Small intestine (tissue), 7 donors: ENCODE measurements around the gene HTRA3. TPM values are rescaled to one million over a fixed set of nuclear protein-coding genes. Genes with fewer than 3 reads are reported as not detected.

ENCODE experiments used
- DNase-seq, 2 donors: peaks; one replicate each; pipeline versions ENCODE4 v3.0.0 to v3.0.0-alpha.2; 2013
- FAIRE-seq: peaks from 2 replicates; lab custom pipeline; 2012; peaks lifted over from hg19 to GRCh38; lab: Jason Lieb, UNC
- H3K27ac ChIP-seq, 3 donors: one replicate each; pipeline ENCODE4 v1.5.1; 2013; ENCODE audit warnings: low read length in 2 of 3, mild to moderate bottlenecking in 2 of 3, control low read depth in 1 of 3, inconsistent platforms in 1 of 3, low read depth in 1 of 3, moderate library complexity in 1 of 3
- H3K27me3 ChIP-seq, 3 donors: one replicate each; pipeline ENCODE4 v1.6.1; 2013; ENCODE audit warnings: low read length in 3 of 3, inconsistent platforms in 1 of 3; ENCODE audit not compliant: control insufficient read depth in 3 of 3, insufficient read depth in 3 of 3
- H3K36me3 ChIP-seq, 3 donors: one replicate each; pipeline ENCODE4 v1.6.1; 2013; ENCODE audit warnings: low read length in 3 of 3, inconsistent platforms in 1 of 3, low read depth in 1 of 3, mild to moderate bottlenecking in 1 of 3, moderate library complexity in 1 of 3; ENCODE audit not compliant: control insufficient read depth in 3 of 3, insufficient read depth in 2 of 3
- H3K4me1 ChIP-seq, 3 donors: one replicate each; pipeline ENCODE4 v1.6.1; 2013; ENCODE audit warnings: low read length in 2 of 3, inconsistent platforms in 1 of 3, low read depth in 1 of 3, mild to moderate bottlenecking in 1 of 3, moderate library complexity in 1 of 3; ENCODE audit not compliant: control insufficient read depth in 3 of 3, insufficient read depth in 2 of 3
- H3K4me3 ChIP-seq, 3 donors: one replicate each; pipeline ENCODE4 v1.5.1; 2013; ENCODE audit warnings: low read length in 3 of 3, control low read depth in 1 of 3, inconsistent platforms in 1 of 3, low read depth in 1 of 3, mild to moderate bottlenecking in 1 of 3, moderate library complexity in 1 of 3
- H3K9me3 ChIP-seq, 2 donors: one replicate each; pipeline ENCODE4 v1.6.1; 2013; ENCODE audit warnings: low read depth in 1 of 2, low read length in 1 of 2; ENCODE audit not compliant: control insufficient read depth in 2 of 2, insufficient read depth in 1 of 2
- WGBS, 3 donors: extraction: QIAGEN DNeasy Blood & Tissue Kit; methylation state at CpG; one replicate each; pipeline ENCODE4 v1.1.7; 2013; 5-methylcytosine and 5-hydroxymethylcytosine counted together
- polyA plus RNA-seq, 4 donors: library from polyadenylated mRNA; stranded (reverse) in 3 of 4; unstranded in 1 of 4; fragments of 200-250 nt in 3 of 4; fragments of 120-200 nt in 1 of 4; gene quantifications; one replicate each; pipeline versions ENCODE4 v1.2.1 to v1.2.3, GENCODE V29; 2013
- donor health status: healthy with polysubstance abuse.
- donor health status: control.
- donor health status: control.
- donor health status: Bipolar disorder and iron deficiency.
- donor health status: healthy.

Gene HTRA3
- polyA plus RNA-seq, 4 donors, result 0.67 to 13.2 (median 6.1) TPM

DNA sequence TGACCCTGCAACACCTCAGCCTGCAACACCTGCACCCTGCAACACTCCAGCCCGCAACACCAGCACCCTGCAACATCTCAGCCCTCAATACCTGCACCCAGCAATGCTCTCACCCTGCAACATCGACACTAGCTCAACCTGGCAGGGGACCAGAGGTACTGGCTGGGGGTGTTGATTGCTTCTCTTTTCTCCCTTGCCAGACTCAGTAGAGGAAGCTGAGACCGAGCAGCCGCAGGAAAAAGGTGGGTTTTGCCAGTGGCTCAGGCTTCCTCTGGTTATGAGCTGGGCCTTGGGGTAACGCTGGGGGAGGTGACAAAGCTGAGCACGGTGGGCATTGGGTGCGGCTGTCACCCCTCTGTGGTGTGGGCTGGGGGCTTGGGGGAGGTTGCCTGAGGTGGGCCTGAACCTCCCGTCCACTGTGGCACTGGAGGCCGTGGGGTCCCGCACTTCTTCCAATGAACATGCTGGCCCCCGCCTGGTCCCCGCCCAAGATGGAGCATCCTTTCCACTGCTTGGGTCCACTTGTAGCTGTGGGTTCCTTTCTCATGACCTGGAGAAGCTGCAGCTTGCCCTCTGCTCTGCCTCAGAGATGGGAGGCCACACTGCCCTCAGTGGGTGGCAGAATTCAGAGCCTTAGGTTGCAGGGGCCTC is 44.5 kb upstream of the HTRA3 start:
- no peaks in the 10 kb centered on the region for H3K27me3 ChIP-seq
- no peak overlapping the region for H3K27ac ChIP-seq
- FAIRE-seq (no peak), DNase-seq (no peak)
- no peak overlapping the region for H3K4me3 ChIP-seq
- WGBS, 3 donors, result 68 to 92% (median 78%) methylated on average over 12 of the region's 12 CpGs
- peaks cover 0 to 77% (median 0%) of the 10 kb centered on the region in 3 donors for H3K36me3 ChIP-seq
- H3K9me3 ChIP-seq, result peaks cover 0 to 3% of the 10 kb centered on the region in 2 donors
- H3K4me1 ChIP-seq, result peaks cover 0 to 6% (median 0%) of the 10 kb centered on the region in 3 donors

DNA sequence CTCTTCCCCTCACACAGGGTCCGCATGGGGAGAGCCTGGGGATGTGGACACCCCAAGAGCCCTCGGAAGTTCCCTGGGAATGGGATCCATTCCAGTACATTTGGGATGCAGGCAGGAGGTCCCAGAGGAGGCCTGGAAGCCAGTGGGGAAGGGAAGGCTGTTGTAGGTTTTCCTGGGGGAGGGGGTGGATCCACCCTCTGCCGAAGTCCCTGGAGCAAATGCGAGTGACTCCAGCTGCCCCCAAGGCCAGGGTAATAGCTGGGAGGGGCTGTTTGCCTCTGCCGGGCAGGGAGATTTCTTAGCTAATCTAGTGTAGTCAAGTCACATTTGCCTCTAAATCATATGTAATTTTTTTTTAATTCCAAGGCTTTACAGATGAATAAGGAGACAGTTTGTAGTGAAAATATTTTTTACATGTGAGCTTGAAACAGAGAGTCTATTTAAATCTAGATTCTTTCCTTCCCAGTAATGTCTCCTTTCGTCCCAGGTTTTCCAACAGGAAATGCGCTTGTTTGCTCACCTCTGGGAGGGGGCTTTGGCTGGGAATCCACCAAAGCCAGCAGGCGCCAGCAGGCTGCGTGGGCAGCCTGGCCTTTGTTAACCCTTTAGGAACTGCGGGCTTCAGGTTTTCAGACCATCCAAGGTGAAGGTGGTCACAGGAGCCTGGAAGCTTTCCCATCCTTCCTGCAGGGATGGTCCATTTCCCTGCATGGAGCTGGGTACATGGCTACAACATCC is 43.7 kb upstream of the HTRA3 start:
- H3K9me3 ChIP-seq, result peaks cover 0 to 3% of the 10 kb centered on the region in 2 donors
- FAIRE-seq, result no peak
- no peak for DNase-seq
- H3K4me1 ChIP-seq, result peaks cover 0 to 6% (median 0%) of the 10 kb centered on the region in 3 donors
- H3K4me3 ChIP-seq, result no peak overlapping the region
- no peak overlapping the region for H3K27ac ChIP-seq
- peaks cover 0 to 69% (median 0%) of the 10 kb centered on the region in 3 donors for H3K36me3 ChIP-seq
- H3K27me3 ChIP-seq, result no peaks in the 10 kb centered on the region
- WGBS, 3 donors, result 59 to 64% (median 64%) methylated on average over 10 of the region's 10 CpGs

DNA sequence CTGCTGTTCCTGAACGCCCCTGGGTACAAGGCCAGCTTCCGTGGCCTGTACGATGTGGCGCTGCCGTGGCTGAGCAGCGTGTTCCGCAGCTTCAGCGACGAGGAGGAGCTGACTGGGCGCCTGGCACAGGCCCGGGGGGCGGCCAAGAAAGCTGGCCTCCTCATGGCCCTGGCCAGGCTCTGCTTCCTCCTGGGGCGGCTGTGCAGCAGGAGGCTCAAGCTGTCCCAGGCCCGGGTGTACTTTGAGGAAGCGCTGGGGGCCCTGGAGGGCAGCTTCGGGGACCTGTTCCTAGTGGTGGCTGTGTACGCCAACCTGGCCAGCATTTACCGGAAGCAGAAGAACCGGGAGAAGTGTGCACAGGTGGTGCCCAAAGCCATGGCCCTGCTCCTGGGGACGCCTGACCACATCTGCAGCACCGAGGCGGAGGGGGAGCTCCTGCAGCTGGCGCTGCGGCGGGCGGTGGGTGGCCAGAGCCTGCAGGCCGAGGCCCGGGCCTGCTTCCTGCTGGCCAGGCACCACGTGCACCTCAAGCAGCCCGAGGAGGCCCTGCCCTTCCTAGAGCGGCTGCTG is 42.3 kb upstream of the HTRA3 start:
- no peak overlapping the region for H3K4me3 ChIP-seq
- no peak overlapping the region for H3K27ac ChIP-seq
- peaks cover 0 to 73% (median 0%) of the 10 kb centered on the region in 3 donors for H3K36me3 ChIP-seq
- H3K27me3 ChIP-seq, result no peaks in the 10 kb centered on the region
- FAIRE-seq, result no peak
- H3K4me1 ChIP-seq, result peaks cover 0 to 6% (median 0%) of the 10 kb centered on the region in 3 donors
- no peak for DNase-seq
- H3K9me3 ChIP-seq, result no peaks in the 10 kb centered on the region
- WGBS, 3 donors, result 81 to 94% (median 88%) methylated on average over 25 to 31 of the region's 31 CpGs

DNA sequence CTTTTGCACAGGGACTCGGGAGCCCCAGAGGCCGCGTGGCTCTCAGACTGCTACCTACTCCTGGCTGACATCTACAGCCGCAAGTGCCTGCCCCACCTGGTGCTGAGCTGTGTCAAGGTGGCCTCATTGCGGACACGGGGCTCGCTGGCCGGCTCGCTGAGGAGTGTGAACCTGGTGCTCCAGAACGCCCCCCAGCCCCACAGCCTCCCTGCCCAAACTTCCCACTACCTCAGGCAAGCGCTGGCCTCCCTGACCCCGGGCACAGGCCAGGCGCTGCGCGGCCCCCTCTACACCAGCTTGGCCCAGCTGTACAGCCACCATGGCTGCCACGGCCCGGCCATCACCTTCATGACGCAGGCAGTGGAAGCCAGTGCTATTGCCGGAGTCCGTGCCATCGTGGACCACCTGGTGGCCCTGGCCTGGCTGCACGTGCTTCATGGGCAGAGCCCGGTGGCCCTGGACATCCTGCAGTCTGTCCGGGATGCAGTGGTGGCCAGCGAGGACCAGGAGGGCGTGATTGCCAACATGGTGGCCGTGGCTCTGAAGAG is 41.7 kb upstream of the HTRA3 start:
- 90 to 95% (median 93%) methylated on average over 24 to 27 of the region's 27 CpGs for WGBS, 3 donors
- Histone ChIP-seq H3K36me3 (peaks cover 0 to 76% (median 0%) of the 10 kb centered on the region in 3 donors), H3K4me3 (no peak overlapping the region), H3K9me3 (no peaks in the 10 kb centered on the region), H3K27me3 (no peaks in the 10 kb centered on the region), H3K4me1 (peaks cover 0 to 6% (median 0%) of the 10 kb centered on the region in 3 donors), H3K27ac (peak overlapping the region in 1 of 3 donors; percentile 68)
- no peak for FAIRE-seq
- no peak for DNase-seq

DNA sequence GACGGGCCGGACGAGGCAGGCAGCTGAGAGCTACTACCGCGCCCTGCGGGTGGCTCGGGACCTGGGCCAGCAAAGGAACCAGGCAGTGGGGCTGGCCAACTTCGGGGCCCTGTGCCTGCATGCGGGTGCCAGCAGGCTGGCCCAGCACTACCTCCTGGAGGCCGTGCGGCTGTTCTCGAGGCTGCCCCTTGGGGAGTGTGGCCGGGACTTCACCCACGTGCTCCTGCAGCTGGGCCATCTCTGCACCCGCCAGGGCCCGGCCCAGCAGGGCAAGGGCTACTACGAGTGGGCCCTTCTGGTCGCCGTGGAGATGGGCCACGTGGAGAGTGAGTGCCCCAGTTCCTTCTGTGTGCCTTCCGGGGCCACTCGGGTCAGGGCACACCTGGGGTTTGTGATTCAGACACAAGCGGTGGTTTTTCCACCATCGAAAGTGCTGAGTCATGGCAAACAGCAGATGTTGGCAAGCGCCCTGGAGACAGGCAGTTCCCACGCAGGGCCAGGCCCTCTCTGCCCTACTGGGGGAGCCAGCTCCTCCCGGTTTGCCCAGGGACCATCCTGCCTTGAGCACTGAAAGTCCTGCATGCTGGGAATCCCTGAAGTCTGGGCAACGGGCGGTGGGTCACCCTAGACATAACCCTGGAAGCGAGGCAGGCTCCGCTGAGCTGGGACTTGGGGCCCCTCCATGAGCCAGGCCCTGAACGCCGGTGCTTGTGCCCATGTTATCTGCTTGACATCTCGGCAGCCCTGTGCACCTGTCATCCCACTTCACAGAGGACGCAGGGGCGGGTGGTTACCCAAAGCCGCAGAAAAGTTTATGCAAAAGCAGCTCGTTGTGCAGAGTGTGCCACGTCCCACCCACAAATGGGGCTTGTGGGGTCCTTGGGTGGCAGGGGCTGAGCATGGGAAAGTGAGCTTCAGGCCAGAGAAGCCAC is 41.0 kb upstream of the HTRA3 start:
- WGBS, 3 donors, result 40 to 49% (median 44%) methylated on average over 38 to 39 of the region's 39 CpGs
- peak; percentile 46 to 50 for DNase-seq
- Histone ChIP-seq H3K36me3 (peaks cover 0 to 74% (median 0%) of the 10 kb centered on the region in 3 donors), H3K4me3 (no peak overlapping the region), H3K4me1 (peaks cover 0 to 6% (median 0%) of the 10 kb centered on the region in 3 donors), H3K9me3 (no peaks in the 10 kb centered on the region), H3K27me3 (no peaks in the 10 kb centered on the region), H3K27ac (peak overlapping the region in 1 of 3 donors; percentile 68)
- FAIRE-seq, result no peak

DNA sequence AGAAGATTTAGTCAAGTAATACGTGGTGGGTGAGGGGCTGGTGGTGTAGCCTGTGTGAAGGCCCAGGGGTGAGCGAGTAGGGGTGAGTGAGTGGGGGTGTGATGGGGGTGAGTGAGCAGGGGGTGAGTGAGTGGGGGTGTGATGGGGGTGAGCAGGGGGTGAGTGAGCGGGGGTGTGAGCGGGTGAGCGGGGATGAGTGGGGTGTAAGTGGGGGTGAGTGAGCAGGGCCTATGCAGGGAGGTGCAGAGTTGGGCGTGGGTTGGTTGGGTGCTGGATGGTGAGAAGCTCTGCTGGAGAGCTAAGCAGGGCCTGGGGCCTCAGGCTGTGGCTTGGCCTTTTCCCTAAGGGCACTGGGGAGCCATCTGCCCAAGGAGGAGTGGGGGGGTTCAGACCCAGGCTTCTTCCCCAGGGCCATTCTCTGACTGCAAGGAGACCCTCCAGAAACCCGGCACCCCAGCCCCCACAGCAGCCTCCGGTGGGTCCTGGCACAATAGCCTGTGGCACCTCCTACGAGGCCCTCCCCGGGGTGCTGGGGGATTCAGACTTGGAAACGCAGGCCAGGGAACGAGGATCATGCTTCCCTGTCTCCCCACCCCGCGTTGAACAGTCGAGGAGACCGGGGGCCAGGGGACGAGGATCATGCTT is 40.1 kb upstream of the HTRA3 start:
- no peak for DNase-seq
- Histone ChIP-seq H3K4me1 (peaks cover 0 to 6% (median 0%) of the 10 kb centered on the region in 3 donors), H3K4me3 (no peak overlapping the region), H3K27ac (peak overlapping the region in 1 of 3 donors; percentile 68), H3K9me3 (no peaks in the 10 kb centered on the region), H3K27me3 (no peaks in the 10 kb centered on the region), H3K36me3 (peaks cover 0 to 70% (median 0%) of the 10 kb centered on the region in 3 donors)
- FAIRE-seq, result no peak
- WGBS, 3 donors, result 91 to 93% (median 93%) methylated on average over 17 of the region's 17 CpGs

DNA sequence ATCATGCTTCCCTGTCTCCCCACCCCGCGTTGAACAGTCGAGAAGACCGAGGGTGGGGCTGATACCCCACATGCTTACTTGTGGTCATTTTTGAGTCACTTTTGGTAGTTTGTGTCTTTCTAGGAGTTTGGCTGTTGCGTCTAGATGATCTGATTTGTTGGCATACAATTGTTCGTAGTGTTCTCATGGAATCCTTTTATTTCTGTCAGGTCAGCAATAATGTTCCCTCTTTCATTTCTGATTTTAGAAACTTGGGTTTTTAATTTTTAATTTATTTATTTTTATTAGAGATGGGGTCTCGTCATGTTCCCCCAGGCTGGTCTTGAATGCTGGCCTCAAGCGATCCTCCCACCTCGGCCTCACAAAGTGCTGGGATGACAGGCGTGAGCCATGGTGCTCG is 39.5 kb upstream of the HTRA3 start:
- no peak overlapping the region for H3K27ac ChIP-seq
- no peaks in the 10 kb centered on the region for H3K9me3 ChIP-seq
- peaks cover 0 to 6% (median 0%) of the 10 kb centered on the region in 3 donors for H3K4me1 ChIP-seq
- no peak for FAIRE-seq
- no peak overlapping the region for H3K4me3 ChIP-seq
- DNase-seq, result no peak
- no peaks in the 10 kb centered on the region for H3K27me3 ChIP-seq
- WGBS, 3 donors, result 93 to 97% (median 94%) methylated on average over 11 of the region's 11 CpGs
- peaks cover 0 to 70% (median 0%) of the 10 kb centered on the region in 3 donors for H3K36me3 ChIP-seq
